AG09309 (cell line): Measurements from ENCODE around the gene TMEM225B.

Source experiments
- DNase-seq: peaks from one replicate; pipeline ENCODE4 v3.0.0-alpha.2; 2010; ENCODE audit warnings: low read depth
- H3K4me3 ChIP-seq: 2 replicates; pipeline ENCODE4 v1.5.1; 2011; ENCODE audit warnings: mild to moderate bottlenecking, low read depth, low read length, moderate library complexity; ENCODE audit not compliant: control insufficient read depth
- TF ChIP-seq, protein P1 (sequence below): IDR thresholded peaks from 2 replicates; pipeline ENCODE4 v1.5.1; 2011; ENCODE audit warnings: mild to moderate bottlenecking, low read depth, low read length, inconsistent platforms; ENCODE audit not compliant: insufficient read depth, control insufficient read depth; ENCODE audit errors: missing control alignments

The TMEM225B gene

DNA sequence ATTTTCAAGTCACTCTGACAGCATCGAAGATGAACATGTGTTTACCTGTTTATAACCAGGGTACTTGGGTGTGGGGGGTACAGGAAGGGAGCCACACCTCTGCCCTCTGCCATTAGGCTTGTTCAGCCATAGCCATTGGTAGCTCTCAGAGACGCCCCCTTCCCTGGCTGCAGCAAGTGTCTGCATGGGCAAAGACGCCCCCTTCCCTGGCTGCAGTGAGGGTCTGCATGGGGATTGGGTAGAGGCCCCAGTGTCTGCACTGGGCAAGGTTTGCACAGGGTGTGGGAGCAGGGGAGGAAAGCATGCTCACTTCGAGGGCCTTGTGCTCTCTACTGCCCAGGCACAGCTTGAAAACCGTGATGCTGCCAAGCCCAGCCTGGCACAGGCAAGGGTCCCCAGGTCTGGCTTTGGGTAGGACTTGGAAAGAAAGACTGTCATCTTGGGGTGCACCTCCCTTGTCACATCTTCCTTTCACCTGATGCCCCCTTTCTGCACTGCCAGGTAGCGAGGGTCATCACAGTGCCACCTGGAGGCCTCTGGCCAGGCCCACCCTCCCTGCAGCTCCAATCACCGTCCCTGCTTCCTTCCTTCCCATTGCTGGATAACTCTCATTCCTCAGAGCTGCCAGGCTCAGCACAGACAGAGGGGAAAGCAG is 3.7 kb downstream of the TMEM225B start:
- no peak for DNase-seq
- TF ChIP-seq, protein P1, sequence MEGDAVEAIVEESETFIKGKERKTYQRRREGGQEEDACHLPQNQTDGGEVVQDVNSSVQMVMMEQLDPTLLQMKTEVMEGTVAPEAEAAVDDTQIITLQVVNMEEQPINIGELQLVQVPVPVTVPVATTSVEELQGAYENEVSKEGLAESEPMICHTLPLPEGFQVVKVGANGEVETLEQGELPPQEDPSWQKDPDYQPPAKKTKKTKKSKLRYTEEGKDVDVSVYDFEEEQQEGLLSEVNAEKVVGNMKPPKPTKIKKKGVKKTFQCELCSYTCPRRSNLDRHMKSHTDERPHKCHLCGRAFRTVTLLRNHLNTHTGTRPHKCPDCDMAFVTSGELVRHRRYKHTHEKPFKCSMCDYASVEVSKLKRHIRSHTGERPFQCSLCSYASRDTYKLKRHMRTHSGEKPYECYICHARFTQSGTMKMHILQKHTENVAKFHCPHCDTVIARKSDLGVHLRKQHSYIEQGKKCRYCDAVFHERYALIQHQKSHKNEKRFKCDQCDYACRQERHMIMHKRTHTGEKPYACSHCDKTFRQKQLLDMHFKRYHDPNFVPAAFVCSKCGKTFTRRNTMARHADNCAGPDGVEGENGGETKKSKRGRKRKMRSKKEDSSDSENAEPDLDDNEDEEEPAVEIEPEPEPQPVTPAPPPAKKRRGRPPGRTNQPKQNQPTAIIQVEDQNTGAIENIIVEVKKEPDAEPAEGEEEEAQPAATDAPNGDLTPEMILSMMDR, result no peak

DNA sequence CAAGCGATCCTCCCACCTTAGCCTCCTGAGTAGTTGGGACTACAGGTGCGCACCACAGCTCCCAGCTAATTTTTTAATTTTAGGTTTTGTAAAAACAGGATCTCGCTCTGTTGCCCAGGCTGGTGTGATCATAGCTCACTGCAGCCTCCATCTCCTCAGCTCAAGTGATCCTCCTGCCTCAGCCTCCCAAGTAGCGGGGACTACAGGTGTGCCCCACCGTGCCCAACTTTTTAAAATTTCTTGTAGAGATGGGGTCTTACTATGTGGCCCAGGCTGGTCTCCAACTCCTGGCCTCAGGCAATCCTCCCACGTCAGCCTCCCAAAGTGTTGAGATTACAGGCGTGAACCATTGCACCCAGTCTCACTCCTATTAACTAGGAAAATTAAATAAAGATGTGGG is 7.5 kb downstream of the TMEM225B start:
- no peak overlapping the region for H3K4me3 ChIP-seq
- TF ChIP-seq, protein P1, result no peak
- DNase-seq, result no peak

More for the DNA sequence above, 3.7 kb downstream of the TMEM225B start:
- no peak overlapping the region for H3K4me3 ChIP-seq

DNA sequence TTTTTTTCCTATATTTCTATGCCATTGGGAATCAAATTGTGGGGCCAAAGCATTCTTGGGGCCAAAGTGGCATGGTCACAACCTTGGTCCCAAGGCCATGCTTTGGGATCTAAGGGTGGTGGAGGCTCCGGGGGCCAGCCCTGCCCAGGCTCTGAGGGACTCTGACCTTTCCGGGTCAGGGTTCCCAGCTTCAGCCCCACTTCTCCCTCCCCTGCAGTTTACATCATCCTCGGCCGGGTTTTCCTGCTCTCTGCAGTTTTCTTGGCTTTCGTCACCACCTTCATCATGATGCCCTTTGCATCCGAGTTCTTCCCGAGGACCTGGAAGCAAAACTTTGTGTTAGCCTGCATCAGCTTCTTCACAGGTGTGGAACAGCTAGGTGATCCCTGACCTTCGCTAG is 8.5 kb downstream of the TMEM225B start:
- no peak for DNase-seq
- no peak overlapping the region for H3K4me3 ChIP-seq
- TF ChIP-seq, protein P1, result no peak

DNA sequence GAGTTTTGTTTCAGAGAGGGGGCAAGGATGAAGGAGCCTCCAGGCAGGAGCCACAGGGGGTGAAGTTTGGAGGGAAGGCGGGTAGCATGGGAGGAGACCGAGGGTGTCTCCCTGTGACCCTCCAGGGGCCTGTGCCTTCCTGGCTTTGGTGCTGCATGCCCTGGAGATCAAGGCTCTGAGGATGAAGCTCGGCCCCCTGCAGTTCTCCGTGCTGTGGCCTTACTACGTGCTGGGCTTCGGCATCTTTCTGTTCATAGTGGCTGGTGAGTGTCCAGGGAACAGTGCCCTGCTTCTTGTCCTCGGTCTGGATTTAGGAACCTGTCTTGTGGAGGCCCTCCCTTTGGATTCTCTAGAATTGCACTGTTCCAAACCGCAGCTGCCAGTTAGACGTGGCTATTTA is 9.5 kb downstream of the TMEM225B start:
- TF ChIP-seq, protein P1, result no peak
- no peak overlapping the region for H3K4me3 ChIP-seq
- DNase-seq, result no peak

DNA sequence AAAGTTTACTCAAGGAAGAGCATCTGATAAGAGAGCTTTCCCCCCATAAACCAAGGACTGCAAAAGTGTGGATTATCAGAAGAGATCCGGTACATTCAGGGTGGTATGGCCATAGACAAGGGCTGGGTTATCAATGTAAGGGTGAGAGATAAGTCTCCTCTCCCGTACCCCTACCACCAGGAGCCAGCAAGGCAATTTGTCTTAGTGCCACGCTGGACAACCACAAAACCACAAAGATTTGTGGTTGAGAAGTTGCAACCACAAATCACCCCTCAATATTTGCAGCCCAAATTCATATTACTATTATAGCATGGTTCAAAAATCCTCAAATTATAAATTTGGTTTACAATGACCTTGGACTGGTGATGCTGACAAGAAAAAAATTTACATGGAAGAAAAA is 16.4 kb downstream of the TMEM225B start:
- TF ChIP-seq, protein P1, result no peak
- no peak overlapping the region for H3K4me3 ChIP-seq
- no peak for DNase-seq

DNA sequence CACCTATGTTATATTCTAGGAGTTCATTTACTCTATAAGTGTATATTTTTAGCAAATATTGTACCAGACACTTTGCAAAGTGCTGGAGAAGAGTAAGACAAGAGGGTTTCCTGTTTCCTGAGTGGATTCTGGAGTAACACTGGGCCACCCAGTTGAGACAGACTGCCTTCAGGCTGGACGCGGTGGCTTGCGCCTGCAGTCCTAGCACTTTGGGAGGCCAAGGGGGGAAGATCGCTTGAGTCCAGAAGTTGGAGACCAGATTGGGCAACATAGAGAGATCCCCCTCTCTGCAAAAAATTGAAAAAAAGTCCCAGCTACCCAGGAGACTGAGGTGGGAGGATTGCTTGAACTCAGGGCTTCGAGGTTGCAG is 17.9 kb downstream of the TMEM225B start:
- TF ChIP-seq, protein P1, result no peak
- H3K4me3 ChIP-seq, result peak overlapping the region; percentile 83
- no peak for DNase-seq
